Measurements from ENCODE around the gene CSTPP1.

DNA sequence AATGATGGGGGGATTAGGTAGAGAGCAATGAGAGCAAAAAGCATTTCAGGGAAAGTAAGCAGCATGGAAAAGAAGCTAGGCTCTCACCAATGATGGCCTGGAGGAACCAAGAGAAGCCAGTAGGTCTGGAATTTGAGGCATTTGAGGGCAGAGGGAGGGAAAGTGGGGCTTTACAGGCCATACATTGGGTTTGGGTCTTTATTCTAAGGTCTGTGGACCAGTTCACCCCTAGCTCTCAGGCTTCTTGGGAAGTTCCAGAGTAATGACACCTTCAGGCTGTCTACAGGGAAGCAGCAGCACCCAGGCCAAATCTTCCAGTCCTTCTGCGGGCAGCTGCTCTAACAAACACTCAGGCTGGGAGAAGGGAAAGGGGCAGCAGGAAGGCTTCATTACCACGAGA, 210.7 kb downstream of the CSTPP1 start:
- no peak for TF ChIP-seq EZH2 (IDR thresholded peaks at IDR 0.05; ENCODE audit: low read length)
- TF ChIP-seq, protein P1, sequence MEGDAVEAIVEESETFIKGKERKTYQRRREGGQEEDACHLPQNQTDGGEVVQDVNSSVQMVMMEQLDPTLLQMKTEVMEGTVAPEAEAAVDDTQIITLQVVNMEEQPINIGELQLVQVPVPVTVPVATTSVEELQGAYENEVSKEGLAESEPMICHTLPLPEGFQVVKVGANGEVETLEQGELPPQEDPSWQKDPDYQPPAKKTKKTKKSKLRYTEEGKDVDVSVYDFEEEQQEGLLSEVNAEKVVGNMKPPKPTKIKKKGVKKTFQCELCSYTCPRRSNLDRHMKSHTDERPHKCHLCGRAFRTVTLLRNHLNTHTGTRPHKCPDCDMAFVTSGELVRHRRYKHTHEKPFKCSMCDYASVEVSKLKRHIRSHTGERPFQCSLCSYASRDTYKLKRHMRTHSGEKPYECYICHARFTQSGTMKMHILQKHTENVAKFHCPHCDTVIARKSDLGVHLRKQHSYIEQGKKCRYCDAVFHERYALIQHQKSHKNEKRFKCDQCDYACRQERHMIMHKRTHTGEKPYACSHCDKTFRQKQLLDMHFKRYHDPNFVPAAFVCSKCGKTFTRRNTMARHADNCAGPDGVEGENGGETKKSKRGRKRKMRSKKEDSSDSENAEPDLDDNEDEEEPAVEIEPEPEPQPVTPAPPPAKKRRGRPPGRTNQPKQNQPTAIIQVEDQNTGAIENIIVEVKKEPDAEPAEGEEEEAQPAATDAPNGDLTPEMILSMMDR (optimal IDR thresholded peaks at IDR 0.05 in 1 of 3, IDR thresholded peaks at IDR 0.05 in 1 of 3, conservative IDR thresholded peaks at IDR 0.05 in 1 of 3; ENCODE audit: extremely low read depth in 1 of 3, insufficient read depth in 2 of 3, low read length in 3 of 3): no peak
